ENCODE data around the gene SDK2. TPM values are rescaled to one million over a fixed set of nuclear protein-coding genes. Genes with fewer than 3 reads are reported as not detected.

The SDK2 gene
- total and polyA plus RNA-seq, 9 donors = 0.40 to 5.4 (median 0.96) TPM

- no peaks in the 10 kb centered on the region for H3K36me3 ChIP-seq
- 7 to 22% (median 13%) methylated on average over 10 of the region's 10 CpGs for WGBS, 3 donors
- no peak overlapping the region for H3K4me3 ChIP-seq
- peaks cover 0 to 4% of the 10 kb centered on the region in 2 donors for H3K9me3 ChIP-seq
- no peak for DNase-seq
- TF ChIP-seq POLR2A (IDR thresholded peaks at IDR 0.05) (no peak), EP300 (IDR thresholded peaks at IDR 0.05) (no peak), CTCF (IDR thresholded peaks at IDR 0.05) (no peak)
- intact Hi-C loops (cut with DNase I) = no loop called here
- H3K27ac ChIP-seq = no peak overlapping the region
- no peaks in the 10 kb centered on the region for H3K27me3 ChIP-seq
- peaks cover 1% of the 10 kb centered on the region for H3K4me1 ChIP-seq (ENCODE audit: insufficient read depth)
These were observed 161.4 kb downstream of the SDK2 start for GRCh38 chr17:73482894-73483293.

DNA sequence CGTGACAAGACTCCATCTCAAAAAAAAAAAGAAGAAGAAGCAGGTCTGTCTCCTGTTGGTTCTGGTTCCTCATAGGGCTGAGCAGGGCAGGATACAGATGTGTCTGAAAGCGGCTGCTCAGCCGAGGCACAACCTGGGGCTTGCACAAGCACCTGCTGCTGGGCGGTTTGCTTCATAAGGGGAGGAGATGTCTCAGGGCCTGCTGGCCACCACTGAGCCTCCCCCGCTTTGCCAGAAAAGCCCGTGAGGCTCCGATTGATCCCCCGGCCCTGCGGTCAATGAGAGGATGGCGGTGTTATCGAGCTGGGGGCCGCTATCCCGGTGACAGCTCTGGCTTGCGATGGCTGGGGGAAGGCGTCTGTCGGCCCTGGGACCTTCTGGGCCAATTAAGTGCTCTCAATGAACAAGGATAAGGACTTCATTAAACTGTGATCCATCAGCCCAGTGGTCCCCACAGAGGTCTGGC is 162.0 kb downstream of the SDK2 start:
- H3K4me3 ChIP-seq = no peak overlapping the region
- peaks cover 0 to 4% of the 10 kb centered on the region in 2 donors for H3K9me3 ChIP-seq
- intact Hi-C loops (cut with DNase I) = no loop called here
- H3K27me3 ChIP-seq = no peaks in the 10 kb centered on the region
- DNase-seq = no peak
- WGBS, 3 donors = 33 to 43% (median 42%) methylated on average over 16 of the region's 16 CpGs
- no peaks in the 10 kb centered on the region for H3K36me3 ChIP-seq
- H3K4me1 ChIP-seq (ENCODE audit: insufficient read depth) = peaks cover 1% of the 10 kb centered on the region
- TF ChIP-seq CTCF (IDR thresholded peaks at IDR 0.05) (no peak), EP300 (IDR thresholded peaks at IDR 0.05) (no peak), POLR2A (IDR thresholded peaks at IDR 0.05) (no peak)
- no peak overlapping the region for H3K27ac ChIP-seq

- 82 to 86% (median 84%) methylated on average over 12 of the region's 12 CpGs for WGBS, 3 donors
These were observed 162.6 kb downstream of the SDK2 start for GRCh38 chr17:73481676-73482075.

GRCh38 chr17:73480740-73481139 is 163.5 kb downstream of the SDK2 start:
- Histone ChIP-seq H3K27ac (no peak overlapping the region), H3K36me3 (no peaks in the 10 kb centered on the region), H3K4me1 (ENCODE audit: insufficient read depth) (peaks cover 1% of the 10 kb centered on the region), H3K27me3 (no peaks in the 10 kb centered on the region), H3K9me3 (peaks cover 0 to 4% of the 10 kb centered on the region in 2 donors), H3K4me3 (no peak overlapping the region)
- no peak for DNase-seq
- intact Hi-C loops (cut with DNase I) = no loop called here
- WGBS, 3 donors = 82 to 90% (median 89%) methylated on average over 4 of the region's 4 CpGs
- TF ChIP-seq POLR2A (IDR thresholded peaks at IDR 0.05) (no peak), EP300 (IDR thresholded peaks at IDR 0.05) (no peak), CTCF (IDR thresholded peaks at IDR 0.05) (no peak)

More at GRCh38 chr17:73481676-73482075, 162.6 kb downstream of the SDK2 start:
- Histone ChIP-seq H3K9me3 (peaks cover 0 to 4% of the 10 kb centered on the region in 2 donors), H3K27me3 (no peaks in the 10 kb centered on the region), H3K36me3 (no peaks in the 10 kb centered on the region), H3K4me3 (no peak overlapping the region), H3K4me1 (ENCODE audit: insufficient read depth) (peaks cover 1% of the 10 kb centered on the region), H3K27ac (no peak overlapping the region)
- no peak for DNase-seq
- intact Hi-C loops (cut with DNase I) = no loop called here
- TF ChIP-seq EP300 (IDR thresholded peaks at IDR 0.05) (no peak), POLR2A (IDR thresholded peaks at IDR 0.05) (no peak), CTCF (IDR thresholded peaks at IDR 0.05) (no peak)

Measured in ovary (tissue), 9 donors.